ENCODE results near the gene CIB4.

GRCh38 chr2:26615336-26615859 is 25.8 kb downstream of the CIB4 start:
- TF ChIP-seq EZH2 (IDR thresholded peaks at IDR 0.05; ENCODE audit: insufficient read depth, poor library complexity, severe bottlenecking) (no peak), EZH2phosphoT487 (IDR thresholded peaks at IDR 0.05; ENCODE audit: insufficient read depth, low read depth) (no peak)

All from GM23248 (cell line).